Fibroblast of skin of abdomen (primary cell): ENCODE results near the gene C9orf50.
"Not testable (repeated sequence)": the region's sequence is repeated elsewhere in the genome, so short reads cannot be mapped to it uniquely, and the experiment has no call there.

ENCODE experiments used
- DNase-seq: peaks from one replicate; pipeline ENCODE4 v3.0.0-alpha.2; 2013

The C9orf50 gene

DNA sequence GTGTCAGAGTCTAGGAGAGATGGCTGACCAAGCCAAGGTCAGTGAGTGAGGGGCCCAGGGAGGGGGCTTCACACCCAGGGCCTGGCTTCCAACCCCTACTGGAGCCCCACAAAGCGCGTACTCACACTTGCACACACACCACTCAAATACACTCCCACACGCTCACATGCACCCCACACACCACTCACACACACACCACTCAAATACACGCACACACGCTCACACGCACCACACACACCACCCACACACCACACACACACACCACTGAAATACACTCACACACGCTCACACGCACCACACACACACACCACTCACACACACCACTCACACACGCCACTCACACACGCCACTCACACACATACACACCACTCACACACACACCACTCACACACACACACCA lies 26.7 kb upstream of the C9orf50 start:
- DNase-seq, result no peak

DNA sequence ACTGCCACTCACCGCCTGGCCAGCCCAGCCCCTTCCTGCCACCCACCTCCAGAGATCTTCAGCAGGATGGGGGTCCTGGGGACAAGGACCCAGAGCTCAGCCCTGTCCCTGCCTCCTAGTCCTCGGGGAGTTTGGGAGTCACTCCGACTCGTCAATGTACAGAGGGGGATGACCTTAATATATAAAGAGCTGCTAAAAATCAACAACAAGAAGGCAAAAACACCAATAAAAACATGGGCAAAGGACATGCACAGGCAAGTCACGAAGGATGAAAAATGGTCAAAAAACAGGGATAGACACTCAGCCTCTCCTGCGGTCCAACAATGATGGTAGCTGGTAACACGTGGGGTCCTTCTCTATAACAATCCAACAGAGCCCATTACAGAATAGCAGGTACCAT lies 25.8 kb upstream of the C9orf50 start:
- DNase-seq, result no peak

DNA sequence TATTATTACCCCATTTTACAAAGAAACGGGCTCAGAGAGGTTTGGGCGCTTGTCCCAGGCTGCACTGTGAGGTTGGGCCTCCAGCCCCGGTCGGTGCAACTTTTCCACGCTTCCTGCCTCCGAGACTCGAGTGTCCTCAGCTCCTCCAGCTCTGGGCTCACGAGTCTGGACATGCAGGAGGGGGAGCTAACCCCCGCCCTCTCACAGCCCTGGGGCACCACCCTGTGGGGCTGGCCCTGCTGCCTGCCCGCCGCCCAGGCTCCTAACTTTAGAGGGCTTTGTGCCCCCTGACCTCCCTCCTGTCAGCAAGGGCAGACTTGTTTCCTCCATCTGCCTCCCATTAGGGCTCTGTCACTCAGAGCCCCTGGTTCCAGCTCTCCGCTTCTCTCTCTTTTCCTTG lies 25.4 kb upstream of the C9orf50 start:
- no peak for DNase-seq

DNA sequence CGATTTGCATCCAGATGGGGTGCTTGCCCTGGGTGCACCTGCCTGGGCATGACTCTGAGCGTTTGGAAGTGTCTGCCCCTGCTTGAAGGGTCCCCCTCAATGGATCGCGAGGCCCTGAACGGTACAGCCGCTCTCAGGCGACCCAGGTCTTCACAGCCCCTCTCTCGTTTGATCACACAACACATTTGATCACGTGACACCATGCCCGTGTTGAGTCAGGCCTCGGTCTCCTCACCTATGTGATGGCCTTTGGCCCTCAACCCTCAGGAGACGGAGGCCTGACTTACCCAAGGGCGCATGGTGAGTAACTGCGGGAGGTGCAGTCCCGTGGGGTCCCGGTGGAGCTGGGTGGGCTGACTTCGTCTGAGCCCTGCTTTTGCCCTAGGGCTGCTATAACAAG lies 24.0 kb upstream of the C9orf50 start:
- DNase-seq, result no peak

DNA sequence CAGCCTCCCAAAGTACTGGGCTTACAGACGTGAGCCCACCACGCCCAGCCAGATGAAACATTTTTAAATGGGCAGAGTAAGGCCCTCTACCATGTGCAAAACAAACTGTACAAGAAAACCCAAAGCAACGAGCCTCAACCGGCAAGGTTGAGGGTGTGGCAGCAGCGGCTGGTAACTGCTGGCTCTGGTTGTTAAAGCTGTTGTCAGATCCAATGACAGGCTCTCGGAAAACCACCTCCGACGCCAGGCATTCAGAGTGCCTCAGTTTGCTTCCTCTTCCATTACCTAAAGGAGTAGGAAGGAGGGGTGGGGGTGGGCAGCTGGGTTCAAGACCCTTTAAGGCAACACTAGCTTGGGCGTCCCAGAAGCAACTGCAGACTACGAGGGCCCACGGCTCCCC lies 23.5 kb upstream of the C9orf50 start:
- no peak for DNase-seq

DNA sequence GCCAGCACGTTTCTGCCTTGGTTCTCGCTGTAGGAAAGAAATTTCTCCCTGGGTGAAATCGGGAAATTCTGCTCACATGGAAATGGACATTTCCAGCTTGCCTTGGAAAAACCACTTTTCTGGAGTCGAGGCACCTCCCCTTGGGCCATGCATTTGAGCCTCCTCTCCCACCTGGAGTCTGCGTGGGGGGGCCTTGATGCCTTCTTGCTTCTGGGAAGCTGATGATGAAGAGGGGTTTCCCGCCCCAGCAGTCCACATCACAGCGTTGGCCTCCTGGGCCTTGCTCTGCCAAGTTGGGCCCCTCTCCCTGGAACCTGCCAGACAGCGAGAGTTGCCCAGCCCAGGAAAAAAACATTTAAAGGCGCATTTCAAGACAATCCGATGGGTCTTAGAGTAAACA lies 22.8 kb upstream of the C9orf50 start:
- DNase-seq, result no peak

DNA sequence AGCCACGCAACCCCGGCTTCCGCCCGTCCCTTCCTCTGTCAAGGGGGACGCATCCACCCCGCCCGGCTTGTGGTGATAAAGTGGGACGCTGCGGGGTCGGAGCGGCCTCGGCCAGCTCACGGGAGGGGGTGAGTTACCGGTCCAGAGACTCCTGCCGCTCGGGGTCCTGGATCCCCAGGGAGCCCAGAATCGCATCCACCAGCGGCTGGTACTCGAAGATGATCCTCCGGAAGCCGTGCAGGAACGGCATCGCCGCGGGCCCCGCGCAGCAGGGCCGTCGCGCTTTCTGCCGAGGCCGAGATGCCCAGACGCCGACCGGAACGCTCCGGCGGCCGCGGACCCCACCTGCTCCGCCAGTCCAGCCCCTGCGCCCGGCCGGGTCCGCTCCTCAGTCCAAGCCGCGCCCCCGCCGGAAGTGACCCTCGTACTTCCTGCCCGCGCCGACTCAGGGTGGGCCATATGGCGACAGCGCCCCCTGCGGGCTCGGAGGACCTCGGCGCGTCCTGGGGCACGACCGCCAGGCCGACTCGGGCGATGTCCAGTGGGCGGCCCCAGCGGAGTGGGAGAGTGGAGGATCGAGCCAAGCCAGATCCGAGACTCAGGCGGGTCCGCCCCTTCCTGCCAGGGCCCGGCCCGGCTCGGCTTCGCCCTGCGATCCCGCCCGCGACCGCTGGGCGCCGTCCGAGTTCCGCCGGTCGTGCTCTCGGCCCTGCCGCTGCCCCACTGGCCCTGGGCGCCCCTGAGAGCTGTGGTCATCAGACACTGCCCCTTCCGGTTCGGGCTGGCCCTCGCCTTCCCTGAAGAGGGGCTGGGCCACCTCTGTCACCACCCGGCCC lies 21.1 kb upstream of the C9orf50 start, which contains the start of gene ASB6:
Gene ASB6, minus strand, starts transcription at position 402 of the 836 bp plus-strand sequence. Its CDS starts 152 bp downstream, at position 250.
- peak; percentile 96 for DNase-seq

DNA sequence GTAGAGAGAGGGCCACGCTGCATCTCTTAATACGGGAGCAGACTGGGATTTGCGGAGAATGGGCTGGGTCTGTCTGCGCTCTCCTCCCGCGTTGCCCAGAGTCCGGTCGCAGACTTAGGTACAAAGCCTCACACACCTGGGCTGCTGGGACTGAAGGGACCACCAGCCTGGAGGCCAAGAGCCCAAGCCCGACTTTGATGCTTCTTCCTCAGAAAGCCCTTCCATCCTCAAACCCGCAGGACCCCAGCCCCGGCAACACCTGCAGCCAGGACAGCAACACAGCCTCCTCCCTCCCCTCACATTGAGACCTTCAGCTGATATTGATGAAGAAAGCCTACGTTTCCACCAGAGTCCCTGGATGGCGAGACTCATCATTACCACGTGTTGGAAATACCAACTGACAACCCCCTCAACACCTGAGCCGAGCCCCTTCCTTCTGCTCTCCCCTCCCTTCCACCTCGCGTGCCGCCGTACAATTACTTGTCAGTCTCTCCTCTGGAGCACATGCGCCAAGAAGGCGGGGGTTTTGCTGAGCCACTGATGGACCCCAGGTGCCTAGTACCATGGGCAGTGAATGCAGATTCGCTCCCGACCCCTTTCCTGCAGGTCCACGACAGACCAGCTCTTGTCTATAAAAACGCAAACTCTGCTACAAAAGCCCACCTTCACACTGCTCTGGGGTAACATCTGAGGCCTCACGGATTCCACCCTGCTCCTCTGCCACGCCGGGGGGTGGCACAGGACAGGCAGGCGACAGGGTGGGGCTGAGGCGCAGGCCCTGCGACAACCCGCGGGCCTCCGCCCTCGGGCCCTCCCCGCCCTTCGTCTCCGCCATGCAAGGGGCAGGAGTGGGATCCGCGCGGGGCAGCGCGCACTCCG lies 20.2 kb upstream of the C9orf50 start:
- no peak for DNase-seq

DNA sequence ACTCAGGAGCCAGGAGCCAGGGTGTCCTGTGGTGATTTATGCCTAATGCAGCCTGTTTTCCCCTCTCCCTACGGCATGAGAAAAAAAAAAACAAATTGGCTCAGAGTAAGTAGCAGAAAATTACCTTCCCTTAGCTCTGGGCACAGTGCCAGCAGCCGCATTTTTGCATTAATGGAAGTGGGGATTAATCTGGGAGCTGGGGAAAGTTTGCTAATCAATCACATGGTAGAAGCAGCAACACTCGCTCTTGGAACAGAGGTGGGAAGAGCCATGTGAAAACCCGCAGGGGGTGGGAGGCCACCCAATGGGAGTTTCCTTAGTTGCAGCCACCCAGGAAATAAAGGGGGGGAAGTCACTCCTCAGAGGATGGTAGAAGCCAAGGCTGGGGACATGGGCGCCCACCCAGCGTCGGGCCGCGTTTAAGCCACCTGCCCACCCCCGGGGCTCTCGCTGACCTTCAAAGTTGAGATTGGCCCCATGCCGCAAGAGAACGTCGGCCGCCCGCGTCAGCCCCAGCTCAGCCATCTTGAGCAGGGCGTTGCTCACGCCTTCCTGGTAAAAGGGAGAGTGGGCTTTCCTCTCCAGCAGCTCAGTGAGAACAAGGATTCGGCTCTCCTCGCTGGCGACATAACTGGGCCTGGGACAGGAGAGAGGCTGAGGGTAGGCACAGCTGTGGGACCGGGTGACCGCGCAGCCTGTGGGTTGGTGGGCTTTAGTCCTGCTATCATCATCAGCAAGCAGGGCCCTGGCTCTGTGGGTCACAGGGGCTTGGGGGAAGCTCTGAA lies 19.4 kb upstream of the C9orf50 start:
- peak; percentile 69 for DNase-seq

DNA sequence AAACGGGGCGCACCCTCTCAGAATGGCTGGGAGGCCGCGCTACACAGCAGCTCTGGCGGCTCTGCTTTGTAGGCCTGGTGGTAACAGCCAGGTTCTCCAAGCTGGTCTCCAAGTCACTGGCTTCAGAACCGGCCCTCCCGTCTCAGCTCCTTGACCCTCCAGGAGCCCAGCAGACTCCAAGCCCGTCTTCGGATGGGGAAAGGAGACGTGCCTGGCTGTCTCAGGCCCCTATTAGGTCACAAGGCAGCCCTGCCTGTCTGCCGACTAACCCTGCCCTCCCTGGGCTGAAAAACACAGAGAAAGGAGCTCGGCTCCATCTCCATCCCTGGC lies 18.8 kb upstream of the C9orf50 start:
- no peak for DNase-seq

DNA sequence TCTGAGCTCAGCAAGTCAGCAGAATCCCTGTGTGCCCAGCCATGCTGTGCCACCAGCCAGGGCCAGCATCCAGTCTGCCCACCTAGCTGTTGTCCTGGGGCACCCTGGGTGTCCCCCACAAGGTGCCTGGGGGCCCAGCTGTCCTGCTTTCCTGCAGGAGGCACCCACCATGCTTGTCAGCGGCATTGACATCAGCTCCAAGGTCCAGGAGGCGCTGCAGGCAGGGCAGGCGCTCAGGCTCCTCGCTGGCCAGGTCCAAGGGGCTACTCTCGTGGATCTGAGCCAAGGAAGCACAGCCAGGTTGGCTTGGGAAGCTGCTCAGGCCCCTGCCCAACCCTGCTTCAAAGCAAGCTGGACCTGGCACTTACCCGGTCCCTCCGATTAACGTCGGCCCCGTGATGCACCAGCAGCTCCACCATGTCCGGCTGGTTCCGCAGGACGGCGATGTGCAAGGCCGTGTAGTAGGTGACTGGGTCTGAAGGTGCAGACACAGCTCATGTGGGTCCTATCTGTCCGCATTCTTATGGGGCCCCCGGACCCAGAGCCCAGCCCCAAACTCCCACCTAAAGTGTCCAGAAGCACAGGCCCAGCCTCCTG lies 18.2 kb upstream of the C9orf50 start:
- DNase-seq, result no peak

DNA sequence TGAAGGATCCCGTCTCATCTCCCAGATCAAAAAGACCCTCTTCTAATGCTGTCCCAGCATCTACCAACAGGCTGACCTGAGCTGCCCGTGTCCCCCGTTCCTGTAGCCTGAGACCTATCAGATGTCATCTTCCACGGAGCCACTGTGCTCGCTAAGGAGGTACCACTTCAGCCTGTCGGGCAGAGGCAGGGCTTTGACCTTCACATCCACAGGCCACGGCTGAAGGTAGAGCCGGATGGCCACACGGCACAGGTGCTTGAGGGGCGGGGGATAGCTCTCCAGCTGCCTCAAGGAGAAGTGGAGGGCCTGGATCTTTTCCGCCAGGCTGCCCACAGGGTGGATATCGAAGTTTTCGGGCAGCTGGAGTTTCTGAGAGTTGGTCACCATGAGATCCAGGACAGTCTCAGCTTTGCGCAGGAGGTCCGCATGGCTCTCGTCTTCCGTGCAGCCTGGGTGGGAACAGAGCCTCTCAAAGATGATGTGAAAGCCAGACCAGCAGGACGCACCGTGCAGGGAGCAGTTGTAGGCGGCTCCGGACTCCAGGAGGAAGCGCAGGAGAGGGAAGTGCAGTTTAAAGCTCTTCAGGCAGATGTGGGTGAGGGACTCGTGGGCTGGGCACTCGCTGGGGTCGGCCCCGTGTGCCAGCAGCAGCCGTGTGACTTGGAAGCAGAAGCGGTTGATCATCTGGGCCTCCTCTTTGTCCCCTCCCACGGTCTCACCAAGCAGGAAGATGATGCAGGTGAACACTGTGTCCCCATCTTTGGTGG lies 17.0 kb upstream of the C9orf50 start:
- no peak for DNase-seq

DNA sequence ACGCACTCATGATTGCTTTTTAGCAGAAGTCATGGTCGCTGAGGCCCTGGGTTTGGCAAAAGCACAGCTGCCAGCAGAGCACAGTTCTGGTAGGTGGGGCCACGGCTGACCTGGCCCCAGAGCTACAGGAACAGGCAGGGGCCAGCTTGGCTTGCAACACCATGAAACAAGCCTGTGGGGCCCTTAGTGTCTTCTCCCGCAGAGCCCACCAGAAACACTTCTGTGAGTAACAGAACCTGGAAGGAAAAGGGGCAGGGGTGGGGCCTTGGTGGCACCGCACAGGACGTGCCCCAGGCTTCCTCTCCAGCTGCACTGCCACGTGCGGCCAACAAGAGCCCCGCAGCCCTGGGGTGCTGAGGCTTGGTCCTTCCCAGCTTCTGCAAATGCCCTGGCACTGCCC lies 16.2 kb upstream of the C9orf50 start:
- no peak for DNase-seq

DNA sequence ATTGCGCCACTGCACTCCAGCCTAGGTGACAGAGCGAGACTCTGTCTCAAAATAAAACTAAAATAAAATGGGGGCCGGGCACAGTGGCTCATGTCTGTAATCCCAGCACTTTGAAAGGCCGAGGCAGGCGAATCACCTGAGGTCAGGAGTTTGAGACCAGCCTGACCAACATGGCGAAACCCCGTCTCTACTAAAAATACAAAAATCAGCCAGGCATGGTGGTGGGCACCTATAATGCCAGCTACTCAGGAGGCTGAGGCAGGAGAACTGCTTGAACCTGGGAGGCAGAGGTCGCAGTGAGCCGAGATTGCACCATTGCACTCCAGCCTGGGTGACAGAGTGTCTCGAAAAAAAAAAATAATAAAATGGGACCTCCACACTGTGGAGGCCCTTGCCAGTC lies 15.4 kb upstream of the C9orf50 start:
- DNase-seq, result not testable (repeated sequence)

DNA sequence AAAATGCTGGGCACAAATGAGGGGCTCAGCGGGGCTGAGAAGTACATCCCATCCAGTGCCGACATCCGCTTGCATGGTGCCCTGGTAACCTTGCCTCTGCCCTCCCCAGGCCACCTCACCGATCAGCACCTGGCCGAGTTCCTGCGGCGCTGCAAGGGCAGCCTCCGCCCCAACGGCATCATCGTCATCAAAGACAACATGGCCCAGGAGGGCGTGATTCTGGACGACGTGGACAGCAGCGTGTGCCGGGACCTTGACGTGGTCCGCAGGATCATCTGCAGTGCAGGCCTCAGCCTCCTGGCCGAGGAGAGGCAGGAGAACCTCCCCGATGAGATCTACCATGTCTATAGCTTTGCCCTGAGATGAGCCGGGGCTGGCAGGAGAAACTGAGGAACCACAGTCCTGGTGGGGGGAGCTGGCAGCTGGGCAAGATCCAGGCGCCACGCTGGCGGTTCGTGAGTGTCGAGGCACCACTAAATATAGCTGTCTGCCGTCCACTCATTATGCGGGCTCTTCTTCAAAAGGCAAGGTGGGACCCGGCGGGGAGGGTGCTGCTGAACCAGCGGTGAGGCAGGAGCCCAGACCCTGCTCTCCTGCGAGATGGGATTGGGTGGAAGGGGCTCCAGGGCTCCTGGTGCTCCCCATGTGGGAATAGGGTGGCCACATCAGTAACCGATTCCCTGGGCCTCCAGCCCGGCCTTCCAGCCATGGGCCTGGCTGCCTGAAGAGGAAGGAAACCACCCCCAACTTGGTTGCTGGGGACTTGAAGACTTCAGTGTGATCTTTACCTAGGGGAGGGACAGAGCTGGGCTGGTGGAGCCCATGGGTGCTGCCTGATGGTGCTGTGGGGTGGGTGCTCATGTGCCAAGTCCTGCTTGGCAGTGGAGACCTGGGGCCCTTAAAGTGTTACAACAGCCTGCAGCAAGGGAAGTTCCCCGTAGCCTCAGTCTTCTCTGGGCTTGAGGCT lies 14.5 kb upstream of the C9orf50 start:
- DNase-seq, result no peak

DNA sequence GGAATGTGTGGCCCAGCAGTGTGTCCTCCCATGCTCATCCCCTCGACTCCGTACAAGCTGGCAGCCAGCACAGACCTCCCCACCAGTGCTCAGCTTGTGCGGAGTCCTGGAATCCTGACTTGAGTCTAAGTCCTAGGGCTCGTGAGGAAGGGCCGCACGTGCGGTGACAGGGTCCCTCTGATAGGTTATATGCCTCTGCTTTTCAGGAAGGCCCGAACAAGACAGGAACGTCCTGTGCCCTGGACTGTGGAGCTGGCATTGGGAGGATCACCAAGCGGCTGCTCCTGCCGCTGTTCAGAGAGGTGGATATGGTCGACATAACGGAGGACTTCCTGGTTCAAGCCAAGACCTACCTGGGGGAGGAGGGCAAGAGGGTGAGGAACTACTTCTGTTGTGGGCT lies 12.9 kb upstream of the C9orf50 start:
- no peak for DNase-seq

DNA sequence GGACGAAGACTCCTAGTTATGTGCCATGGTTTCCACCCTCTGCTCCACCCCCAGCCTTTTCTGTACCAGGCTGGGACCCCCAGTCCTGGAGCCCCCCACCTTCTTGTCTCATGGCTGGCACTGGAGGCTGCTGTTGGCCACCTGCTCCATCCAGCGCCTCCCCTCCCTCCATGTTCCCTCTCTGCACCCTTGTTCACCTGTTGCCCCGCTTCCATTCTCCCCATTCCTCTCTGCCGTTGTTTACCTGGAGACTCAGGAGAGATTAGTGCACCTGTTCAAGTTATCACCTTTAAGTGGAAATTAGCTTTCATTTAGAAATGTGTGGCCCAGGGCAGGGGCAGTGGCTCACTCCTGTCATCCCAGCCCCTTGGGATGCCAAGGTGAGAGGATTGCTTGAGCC lies 12.3 kb upstream of the C9orf50 start:
- no peak for DNase-seq

DNA sequence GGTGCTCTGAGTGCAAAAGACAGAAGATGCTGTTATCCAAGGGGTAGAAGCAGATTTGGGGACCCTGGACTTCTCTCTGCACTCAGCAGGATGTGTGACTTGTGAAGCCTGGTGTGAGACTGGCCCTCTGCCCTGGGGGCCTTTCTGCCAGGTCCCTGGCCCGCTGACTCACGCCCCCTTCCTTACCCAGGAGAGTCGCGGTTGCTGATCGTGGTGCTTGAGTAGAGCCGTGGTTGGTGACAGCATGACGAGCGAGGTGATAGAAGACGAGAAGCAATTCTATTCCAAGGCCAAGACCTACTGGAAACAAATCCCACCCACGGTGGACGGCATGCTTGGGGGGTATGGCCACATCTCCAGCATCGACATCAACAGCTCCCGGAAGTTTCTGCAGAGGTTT lies 11.6 kb upstream of the C9orf50 start:
- peak; percentile 53 for DNase-seq

DNA sequence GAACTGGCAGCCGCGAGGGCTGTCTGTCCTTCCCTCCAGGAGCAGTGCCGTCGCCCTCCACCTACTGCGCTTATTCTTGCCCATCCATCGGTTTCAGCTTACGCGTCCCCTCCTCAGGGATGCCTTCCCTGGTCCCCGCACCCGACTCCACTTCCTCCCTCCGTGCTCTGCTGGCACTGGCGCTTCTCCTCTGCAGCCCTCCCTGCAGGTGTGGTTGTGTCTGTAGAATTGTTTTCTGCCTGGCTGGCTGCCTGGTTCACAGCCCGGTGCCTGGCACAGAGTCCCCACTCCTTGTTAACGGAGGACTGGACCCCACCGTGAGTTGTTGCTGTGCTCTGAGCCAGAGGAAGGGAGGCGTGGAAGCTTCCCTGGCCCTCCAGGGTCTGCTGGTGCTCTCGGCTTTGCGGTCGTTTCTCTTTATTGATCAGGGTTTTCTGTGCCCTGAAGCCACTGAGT lies 10.8 kb upstream of the C9orf50 start:
- no peak for DNase-seq

DNA sequence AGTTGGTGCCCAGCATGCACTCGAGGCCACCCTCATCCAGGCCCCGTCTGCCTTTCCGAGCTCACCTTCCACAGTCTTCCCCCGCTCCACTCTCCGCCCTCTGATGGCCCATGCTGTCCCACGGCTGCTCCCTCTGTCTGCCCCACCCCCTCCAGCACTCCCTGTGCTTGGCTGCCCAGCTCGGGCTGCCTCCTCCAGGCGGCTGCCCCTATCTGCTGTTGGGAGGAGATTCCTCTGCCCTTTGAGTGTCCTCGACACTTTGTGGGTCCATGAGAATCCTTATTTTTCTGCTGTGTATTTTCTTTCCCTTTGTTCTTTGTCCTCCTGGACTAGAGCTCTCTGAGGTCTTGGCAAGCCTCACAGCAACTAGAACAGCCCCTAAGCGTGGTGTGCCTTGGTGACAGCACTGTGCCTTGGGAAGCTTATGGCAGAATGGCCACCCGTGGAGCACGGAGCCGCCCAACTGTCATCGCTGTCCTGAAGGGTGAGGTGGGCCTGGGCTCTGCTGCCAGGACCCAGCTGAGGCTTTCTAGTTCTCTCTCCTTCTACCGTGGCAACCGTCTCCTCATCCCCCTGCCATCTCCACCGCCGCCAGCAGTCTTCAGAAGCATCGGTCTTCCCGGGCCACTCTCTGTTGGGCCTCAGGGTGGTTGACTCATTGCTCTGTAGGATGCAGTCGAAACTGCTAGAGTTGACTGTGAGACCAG lies 10.2 kb upstream of the C9orf50 start:
- DNase-seq, result no peak
